Measurements from ENCODE around the gene SLC25A29. TPM values are rescaled to one million over a fixed set of nuclear protein-coding genes. Genes with fewer than 3 reads are reported as not detected.

SLC25A29 gene
- polyA plus RNA-seq, 1 donor (not counting 4 experiments of a cell fraction or from before 2014, with no cell fraction given): 16.3 TPM

DNA sequence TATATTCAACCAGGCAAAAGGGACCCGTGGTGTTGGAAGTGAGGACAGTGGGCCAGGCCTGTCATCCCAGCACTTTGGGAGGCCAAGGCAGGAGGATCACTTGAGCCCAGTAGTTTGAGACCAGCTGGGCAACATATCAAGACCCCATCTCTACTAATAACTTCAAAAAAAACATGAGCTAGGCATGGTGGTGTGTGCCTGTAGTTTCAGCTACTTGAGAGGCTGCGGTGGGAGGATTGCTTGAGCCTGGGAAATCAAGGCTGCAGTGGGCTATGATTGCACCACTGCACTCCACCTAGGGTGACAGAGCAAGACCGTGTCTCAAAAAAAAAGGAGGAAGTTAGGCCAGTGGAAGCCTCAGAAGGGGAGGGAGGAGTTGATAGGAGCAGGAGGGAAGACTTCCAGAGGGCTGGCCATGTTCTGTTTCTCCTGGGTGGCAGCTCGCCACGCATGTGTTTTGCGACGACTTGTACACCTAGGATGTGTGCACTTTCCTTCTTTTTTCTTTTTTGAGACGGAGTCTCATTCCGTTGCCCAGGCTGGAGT, 10.1 kb downstream of the SLC25A29 start:
- H2AFZ ChIP-seq (ENCODE audit: control insufficient read depth, low read length): no peak overlapping the region
- H3K9me1 ChIP-seq (ENCODE audit: control insufficient read depth, extremely low read depth, insufficient read depth, low read length): no peaks in the 10 kb centered on the region
- TF ChIP-seq EZH2 (IDR thresholded peaks at IDR 0.05; ENCODE audit: low read length) (no peak), CTCF (optimal IDR thresholded peaks at IDR 0.05 in 1 of 3, IDR thresholded peaks at IDR 0.05 in 1 of 3, conservative IDR thresholded peaks at IDR 0.05 in 1 of 3; ENCODE audit: extremely low read depth in 1 of 3, insufficient read depth in 2 of 3, low read length in 3 of 3) (no peak)
- peaks cover 0 to 2% of the 10 kb centered on the region in 2 experiments for H3K36me3 ChIP-seq (ENCODE audit: control insufficient read depth in 2 of 2, extremely low read depth in 1 of 2, insufficient read depth in 2 of 2, low read length in 2 of 2)
- DNase-seq (ENCODE audit: low read depth, low spot score): no peak
- H3K27ac ChIP-seq (ENCODE audit: control insufficient read depth, insufficient read depth, low read length): no peak overlapping the region
- no peaks in the 10 kb centered on the region for H3K9me3 ChIP-seq (ENCODE audit: control insufficient read depth, low read depth, low read length)
- no peaks in the 10 kb centered on the region for H4K20me1 ChIP-seq (ENCODE audit: control insufficient read depth, extremely low read depth, insufficient read depth, low read length)
- H3K4me3 ChIP-seq (ENCODE audit: control insufficient read depth in 2 of 3, extremely low read depth in 1 of 3, insufficient read depth in 2 of 3, low read depth in 1 of 3, low read length in 3 of 3): no peak overlapping the region
- H3K9ac ChIP-seq (ENCODE audit: control insufficient read depth, extremely low read depth, insufficient read depth, low read length): no peak overlapping the region
- H3K27me3 ChIP-seq (ENCODE audit: control insufficient read depth, extremely low read depth, insufficient read depth, low read length): no peaks in the 10 kb centered on the region
- H3K79me2 ChIP-seq (ENCODE audit: control insufficient read depth, insufficient read depth, low read length): no peaks in the 10 kb centered on the region
- no peak overlapping the region for H3K4me2 ChIP-seq (ENCODE audit: control insufficient read depth, extremely low read depth, insufficient read depth, low read depth, low read length)
- dilution Hi-C loops (cut with MboI; ENCODE audit: extremely low pct_ligation_motif_present, low sequenced_read_pairs): no loop called here
- no peaks in the 10 kb centered on the region for H3K4me1 ChIP-seq (ENCODE audit: control insufficient read depth, extremely low read depth, insufficient read depth, low read length)
- FAIRE-seq: no peak

DNA sequence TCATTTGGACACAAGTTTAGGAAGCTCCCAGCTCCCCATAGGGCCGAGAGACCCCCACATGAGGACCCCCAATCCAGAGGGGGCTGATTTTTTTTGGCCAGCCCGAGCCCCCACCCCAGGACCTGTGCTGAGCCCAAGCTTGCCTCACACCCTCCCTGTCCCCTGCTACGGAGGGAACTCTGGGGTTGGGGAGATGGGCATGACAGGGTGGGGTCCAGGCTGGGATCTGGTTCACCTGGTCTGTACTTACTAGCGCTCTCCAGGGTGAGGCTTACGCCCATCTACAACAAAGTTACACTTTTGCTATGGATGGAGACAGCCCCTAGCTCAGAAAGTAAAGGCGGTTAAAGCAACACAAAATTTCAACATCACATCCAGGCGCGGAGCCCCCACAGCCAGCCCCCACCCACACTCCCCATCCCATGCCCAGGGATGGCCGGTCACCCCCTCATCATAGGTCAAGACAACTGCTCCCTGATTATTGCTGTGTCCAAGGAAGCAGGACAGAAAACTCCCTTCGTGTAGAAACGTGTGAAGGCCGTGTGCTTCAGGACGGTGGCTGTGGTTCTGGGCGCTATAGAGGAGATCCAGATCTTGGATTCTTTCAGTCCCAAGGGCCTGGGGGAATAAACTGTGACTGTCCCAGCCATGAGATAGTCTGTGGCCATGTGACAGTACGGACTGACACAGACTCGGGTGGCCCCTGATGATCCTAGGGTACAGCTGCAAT, 10.7 kb downstream of the SLC25A29 start:
- H3K9me1 ChIP-seq (ENCODE audit: control insufficient read depth, extremely low read depth, insufficient read depth, low read length): no peaks in the 10 kb centered on the region
- FAIRE-seq (no peak), DNase-seq (ENCODE audit: low read depth, low spot score) (no peak)
- H3K27ac ChIP-seq (ENCODE audit: control insufficient read depth, insufficient read depth, low read length): no peak overlapping the region
- dilution Hi-C loops (cut with MboI; ENCODE audit: extremely low pct_ligation_motif_present, low sequenced_read_pairs): no loop called here
- peaks cover 0 to 2% of the 10 kb centered on the region in 2 experiments for H3K36me3 ChIP-seq (ENCODE audit: control insufficient read depth in 2 of 2, extremely low read depth in 1 of 2, insufficient read depth in 2 of 2, low read length in 2 of 2)
- TF ChIP-seq CTCF (optimal IDR thresholded peaks at IDR 0.05 in 1 of 3, IDR thresholded peaks at IDR 0.05 in 1 of 3, conservative IDR thresholded peaks at IDR 0.05 in 1 of 3; ENCODE audit: extremely low read depth in 1 of 3, insufficient read depth in 2 of 3, low read length in 3 of 3) (no peak), EZH2 (IDR thresholded peaks at IDR 0.05; ENCODE audit: low read length) (no peak)
- H4K20me1 ChIP-seq (ENCODE audit: control insufficient read depth, extremely low read depth, insufficient read depth, low read length): no peaks in the 10 kb centered on the region
- no peak overlapping the region for H3K4me3 ChIP-seq (ENCODE audit: control insufficient read depth in 2 of 3, extremely low read depth in 1 of 3, insufficient read depth in 2 of 3, low read depth in 1 of 3, low read length in 3 of 3)
- H3K9me3 ChIP-seq (ENCODE audit: control insufficient read depth, low read depth, low read length): no peaks in the 10 kb centered on the region
- H2AFZ ChIP-seq (ENCODE audit: control insufficient read depth, low read length): no peak overlapping the region
- no peaks in the 10 kb centered on the region for H3K79me2 ChIP-seq (ENCODE audit: control insufficient read depth, insufficient read depth, low read length)
- H3K9ac ChIP-seq (ENCODE audit: control insufficient read depth, extremely low read depth, insufficient read depth, low read length): no peak overlapping the region
- no peaks in the 10 kb centered on the region for H3K4me1 ChIP-seq (ENCODE audit: control insufficient read depth, extremely low read depth, insufficient read depth, low read length)
- H3K27me3 ChIP-seq (ENCODE audit: control insufficient read depth, extremely low read depth, insufficient read depth, low read length): no peaks in the 10 kb centered on the region
- H3K4me2 ChIP-seq (ENCODE audit: control insufficient read depth, extremely low read depth, insufficient read depth, low read depth, low read length): no peak overlapping the region
